GM19043 (cell line): ENCODE results near the gene ITGA7.

Source experiments
- ATAC-seq: cut with Tn5 transposase; IDR thresholded peaks from one replicate; pipeline ENCODE4 v1.9.1; 2021; ENCODE audit warnings: low read depth; ENCODE audit not compliant: unreplicated experiment

Gene ITGA7

DNA sequence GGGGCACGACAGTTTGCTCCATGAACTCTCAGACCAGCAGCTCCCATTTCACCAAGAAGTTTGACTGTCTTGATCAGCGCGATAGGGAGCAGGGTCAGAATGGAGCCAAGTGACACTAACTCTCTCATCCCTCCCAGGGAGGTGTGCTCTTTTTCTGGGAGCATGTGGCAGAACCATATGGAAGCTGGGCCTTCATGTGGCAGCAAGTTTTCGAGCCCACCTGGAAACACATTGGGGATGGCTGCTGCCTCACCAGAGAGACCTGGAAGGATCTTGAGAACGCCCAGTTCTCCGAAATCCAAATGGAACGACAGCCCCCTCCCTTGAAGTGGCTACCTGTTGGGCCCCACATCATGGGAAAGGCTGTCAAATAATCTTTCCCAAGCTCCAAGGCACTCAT is 24.0 kb downstream of the ITGA7 start:
- ATAC-seq, result no peak

GRCh38 chr12:55682087-55682796 is 25.5 kb downstream of the ITGA7 start:
- ATAC-seq, result no peak

DNA sequence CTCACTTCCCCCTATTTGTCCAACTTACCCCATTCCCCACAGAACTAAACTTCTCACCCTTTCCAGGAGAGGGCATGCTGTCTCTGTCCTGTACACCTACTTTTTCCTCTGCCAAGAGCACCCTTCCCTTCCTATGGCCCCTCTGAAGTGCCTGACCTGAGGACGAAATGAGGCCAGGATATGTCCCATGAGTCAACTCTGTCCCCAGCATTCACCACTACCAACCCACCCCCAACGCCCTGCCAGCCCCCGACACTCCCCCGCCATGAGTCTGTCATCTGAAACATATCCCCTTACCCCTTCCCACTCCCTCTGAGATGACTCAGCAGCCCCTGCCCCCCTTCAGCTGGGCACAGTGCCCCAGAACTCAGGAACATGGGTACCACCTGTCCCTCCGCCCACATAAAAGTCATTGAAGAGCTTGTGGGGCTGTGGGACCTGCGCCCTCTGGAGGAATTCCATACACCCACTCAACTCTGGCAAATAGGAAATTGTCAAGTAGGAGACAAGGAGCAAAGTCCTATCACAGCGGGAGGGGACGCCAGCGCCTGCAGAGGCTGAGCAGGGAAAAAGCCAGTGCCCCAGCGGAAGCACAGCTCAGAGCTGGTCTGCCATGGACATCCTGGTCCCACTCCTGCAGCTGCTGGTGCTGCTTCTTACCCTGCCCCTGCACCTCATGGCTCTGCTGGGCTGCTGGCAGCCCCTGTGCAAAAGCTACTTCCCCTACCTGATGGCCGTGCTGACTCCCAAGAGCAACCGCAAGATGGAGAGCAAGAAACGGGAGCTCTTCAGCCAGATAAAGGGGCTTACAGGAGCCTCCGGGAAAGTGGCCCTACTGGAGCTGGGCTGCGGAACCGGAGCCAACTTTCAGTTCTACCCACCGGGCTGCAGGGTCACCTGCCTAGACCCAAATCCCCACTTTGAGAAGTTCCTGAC is 26.3 kb downstream of the ITGA7 start:
- ATAC-seq, result no peak

DNA sequence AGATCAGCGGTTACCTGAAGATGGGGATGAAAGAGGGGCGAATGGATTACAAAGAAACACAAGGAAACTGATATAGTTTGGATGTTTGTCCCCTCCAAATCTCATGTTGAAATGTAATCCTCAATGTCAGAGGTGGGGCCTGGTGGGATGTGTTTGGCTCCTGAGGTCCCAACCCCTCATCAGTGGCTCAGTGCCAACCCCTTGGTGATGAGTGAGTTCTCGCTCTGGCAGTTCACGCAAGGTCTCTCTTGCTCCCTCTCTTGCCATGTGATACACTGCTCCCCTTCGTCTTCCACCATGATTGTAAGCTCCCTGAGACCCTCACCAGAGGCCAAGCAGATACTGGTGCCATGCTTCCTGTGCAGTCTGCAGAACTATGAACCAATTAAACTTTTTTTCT is 28.0 kb downstream of the ITGA7 start:
- ATAC-seq, result no peak

GRCh38 chr12:55676707-55677106 is 31.0 kb downstream of the ITGA7 start:
- no peak for ATAC-seq

- no peak for ATAC-seq
Observed at GRCh38 chr12:55675666-55676065, 32.0 kb downstream of the ITGA7 start.

DNA sequence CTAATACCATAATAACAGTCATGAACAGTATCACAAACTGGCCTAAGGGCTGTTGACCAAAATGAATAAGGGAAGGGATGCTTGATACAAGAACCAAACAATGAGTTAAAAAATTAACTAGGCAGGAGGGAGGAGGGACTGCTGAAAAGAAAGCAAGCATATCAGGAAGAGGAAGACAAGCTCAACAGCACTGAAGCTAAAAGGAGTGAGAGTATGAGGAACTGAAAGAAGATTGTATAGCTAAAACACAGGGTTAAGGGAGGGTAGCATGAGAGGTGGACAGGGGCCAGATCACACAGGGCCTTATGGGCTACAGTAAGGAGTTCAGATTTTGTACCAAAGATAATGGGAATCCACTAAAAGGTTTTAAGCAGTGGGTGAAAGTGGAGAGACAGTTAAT is 34.1 kb downstream of the ITGA7 start:
- ATAC-seq, result peak; percentile 100

- no peak for ATAC-seq
Observed at GRCh38 chr12:55671746-55672145, 36.0 kb downstream of the ITGA7 start.

GRCh38 chr12:55670276-55670675 is 37.4 kb downstream of the ITGA7 start:
- no peak for ATAC-seq

DNA sequence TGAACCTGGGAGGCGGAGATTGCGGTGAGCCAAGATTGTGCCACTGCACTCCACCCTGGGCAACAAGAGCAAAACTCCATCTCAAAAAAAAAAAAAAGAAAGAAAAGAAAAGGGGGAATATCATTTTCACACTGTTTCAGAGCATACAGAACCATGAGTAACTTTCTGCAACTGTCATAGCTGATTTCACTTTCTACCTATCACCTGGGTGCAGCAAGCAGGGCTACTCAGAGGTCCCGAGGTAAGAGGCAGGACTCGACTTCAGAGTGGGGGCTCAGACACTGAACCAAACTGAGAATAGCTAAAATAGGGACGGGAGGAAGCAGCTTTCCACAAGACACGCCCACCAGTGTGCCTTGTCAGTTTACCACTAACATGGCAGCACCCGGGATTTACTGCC is 41.2 kb downstream of the ITGA7 start:
- ATAC-seq, result no peak

DNA sequence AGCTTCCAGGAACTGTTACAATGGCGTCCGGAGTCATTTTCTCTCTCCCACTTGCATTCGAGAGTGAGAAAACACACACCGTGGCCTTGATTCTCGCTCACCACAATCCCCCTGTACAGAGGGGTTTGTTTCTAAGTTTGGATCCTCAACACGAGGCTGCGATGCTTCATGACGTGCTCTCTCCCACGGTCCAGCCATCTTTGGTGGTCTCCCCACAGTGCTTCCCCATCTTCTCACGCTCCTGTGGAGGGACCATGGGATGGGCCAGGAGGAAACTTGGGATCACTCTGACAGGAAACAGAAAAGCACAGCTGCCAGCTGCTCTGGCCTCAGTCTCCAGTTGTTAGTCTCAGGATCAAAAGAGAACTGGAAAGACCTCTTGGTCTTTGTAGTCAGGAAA is 42.9 kb downstream of the ITGA7 start:
- ATAC-seq, result no peak

DNA sequence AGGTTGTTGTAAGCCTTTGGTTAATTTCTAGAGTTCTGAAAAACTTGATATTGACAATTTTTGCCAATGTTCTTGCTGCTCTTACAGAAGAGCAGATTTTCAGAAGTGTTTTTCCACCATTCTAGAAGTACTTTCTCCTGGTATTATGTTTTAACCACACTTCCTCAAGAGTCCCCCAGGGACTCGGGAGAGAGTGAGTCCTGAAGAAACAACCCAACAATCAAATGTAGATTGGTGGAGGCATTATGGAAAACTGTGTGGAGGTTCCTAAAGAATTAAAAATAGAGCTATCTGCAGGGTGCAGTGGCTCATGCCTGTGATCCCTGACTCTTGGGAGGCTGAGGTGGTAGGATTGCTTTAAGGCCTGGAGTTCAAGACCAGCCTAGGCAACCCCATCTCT is 44.3 kb downstream of the ITGA7 start:
- ATAC-seq, result no peak

DNA sequence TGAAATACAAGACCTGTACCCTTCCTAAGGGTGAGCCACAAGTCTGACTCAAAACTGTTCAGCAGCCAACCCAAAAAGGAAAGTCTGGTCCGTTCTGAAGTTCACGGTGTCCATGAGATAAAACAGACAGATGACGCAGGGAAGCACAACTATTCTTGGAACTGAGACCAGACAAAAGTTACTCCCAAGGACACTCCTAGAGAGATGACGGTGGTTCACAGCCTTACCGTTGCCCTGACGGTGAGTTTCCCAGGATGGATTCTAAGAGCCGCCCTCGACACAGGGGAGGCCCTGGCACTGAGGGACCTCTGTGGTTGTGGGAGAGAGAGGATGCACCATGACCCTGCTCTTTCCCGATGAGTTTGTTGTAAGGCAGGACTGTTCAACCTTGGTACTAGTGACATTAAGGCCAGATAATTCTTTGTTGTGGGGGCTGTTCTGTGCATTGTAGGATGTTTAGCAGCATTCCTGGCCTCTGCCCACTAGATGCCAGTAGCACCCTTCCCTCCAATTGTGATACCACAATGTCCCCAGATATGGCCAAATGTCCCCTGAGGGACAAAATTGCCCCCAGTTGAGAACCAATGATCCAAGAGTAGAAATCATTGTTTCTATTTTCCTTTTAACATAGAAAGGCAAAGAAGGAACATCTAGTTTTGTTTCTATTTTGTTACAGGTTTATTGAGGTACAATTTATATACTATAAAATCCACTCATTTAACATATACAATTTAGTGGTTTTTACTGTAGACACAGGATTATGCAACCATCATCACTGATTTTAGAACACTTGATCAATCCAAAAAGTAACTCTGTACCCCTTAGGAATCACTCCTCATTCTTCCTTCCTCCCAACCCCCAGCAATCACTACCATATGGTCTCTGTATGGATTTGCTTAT is 48.0 kb downstream of the ITGA7 start:
- ATAC-seq, result no peak

DNA sequence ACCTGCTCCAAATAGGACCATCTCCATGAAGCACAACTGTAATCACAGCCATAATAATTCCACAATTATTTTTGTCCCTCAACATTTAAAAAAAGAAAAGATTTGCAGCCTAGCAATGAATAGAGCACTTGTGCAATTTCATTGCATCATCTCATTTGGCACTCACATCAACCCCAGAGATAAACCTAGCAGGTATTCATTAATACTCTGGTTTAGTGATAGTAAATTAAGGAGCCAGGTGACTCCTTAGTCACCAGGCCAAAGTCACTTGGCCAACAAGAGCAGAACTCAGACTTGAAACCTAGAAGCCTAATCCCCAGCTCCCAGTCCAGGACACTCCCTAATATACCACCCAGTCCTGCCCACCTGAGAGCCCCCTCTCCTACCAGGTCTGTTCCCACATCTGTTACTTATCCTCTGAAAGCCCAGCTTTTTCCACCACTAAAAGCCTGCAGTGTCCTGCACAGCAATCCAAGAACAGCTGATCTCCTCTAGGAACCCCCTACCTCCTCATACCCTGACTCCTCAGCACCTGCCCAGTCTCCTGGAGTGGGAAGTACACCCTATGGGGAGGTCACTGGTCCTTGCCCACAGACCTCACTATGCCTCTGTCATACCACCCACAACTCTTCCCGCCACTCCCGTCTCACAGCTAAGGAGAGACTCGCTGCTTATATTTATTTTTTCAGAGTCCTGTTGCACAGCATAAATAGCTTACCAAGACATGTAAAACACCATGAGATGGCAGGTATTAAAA is 48.9 kb downstream of the ITGA7 start:
- no peak for ATAC-seq

DNA sequence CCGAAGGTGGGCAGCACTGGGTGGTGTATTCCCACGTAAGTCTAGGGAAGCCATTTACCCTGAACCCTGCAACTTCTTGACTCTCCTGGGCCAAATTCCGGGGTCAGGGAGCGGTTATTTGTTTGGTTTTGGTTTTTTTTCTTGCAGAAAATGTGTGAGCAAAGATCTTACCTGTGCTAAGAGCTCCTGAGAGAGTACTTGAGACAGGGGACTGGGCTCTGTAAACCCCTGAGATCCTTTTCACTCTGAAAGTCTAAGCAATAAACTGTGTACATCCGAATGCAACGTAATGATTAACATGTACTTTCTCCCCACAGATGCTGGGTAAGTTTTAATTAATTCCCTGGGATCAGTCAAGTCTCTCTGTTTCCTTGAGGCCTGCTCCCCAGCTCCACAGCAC is 49.5 kb downstream of the ITGA7 start:
- ATAC-seq, result no peak

GRCh38 chr12:55657212-55657611 is 50.5 kb downstream of the ITGA7 start:
- ATAC-seq, result no peak

DNA sequence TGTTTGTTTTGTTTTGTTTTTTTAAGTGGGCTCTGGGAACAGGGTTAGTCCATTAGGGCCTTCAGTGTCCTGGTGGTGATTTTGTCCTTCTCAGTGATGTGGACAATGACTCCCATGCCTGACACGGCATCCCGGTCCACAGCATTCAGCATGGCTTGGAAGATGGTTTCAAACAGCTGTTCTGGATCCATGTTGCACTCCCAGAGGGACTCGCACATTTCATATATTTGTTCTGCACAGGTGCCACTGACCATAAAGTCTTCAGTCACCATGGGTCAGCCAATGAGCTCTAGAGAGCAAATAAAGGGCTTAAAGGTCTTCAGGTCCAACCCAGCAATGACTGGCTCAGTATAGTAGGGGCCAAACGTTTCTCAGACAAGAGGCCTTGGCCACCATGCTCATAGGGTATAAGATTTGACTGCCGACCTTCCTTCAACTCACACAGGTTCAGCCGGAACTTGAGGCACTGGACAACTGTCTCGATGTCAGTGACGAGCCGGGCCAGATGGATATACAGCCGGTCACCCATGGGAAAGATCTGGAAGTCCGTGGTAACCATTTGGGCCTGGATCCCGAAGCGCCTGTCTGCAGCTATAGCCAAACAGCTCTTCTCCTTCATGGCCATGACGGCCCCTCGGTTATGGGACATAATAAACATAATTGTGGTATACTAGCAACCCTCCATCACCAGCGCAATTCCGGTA is 53.0 kb downstream of the ITGA7 start:
- no peak for ATAC-seq

DNA sequence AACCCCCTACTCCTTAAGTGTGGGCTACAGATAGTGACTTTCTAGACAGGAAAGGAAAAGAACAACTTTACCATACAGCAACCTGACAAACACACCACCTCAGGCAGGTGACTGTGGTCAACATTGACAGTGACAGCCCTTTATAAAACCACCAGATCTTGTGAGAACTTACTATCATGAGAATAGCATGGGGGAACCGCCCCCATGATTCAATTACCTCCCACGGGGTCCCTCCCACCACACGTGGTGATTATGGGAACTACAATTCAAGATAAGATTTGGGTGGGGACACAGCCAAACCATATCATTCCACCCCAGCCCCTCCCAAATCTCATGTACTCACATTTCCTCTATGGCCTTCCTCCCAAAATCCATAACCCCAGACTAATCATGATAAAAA is 54.7 kb downstream of the ITGA7 start:
- ATAC-seq, result no peak

GRCh38 chr12:55652352-55652751 is 55.4 kb downstream of the ITGA7 start:
- no peak for ATAC-seq

DNA sequence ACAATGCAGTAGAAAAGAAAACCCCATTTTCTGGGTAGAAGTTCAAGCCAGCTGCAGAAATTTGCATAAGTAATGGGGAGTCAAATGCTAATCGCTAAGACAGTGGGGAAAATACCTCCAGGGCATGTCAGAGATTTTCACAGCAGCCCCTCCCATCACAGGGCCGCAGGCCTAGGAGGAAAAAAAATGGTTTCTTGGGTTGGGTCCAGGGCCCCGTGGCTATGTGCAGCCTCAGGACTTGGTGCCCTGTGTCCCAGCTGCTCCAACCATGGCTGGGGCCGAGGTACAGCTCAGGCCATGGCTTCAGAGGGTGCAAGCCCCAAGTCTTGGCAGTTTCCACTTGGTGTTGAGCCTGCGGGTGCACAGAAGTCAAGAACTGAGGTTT is 56.4 kb downstream of the ITGA7 start:
- no peak for ATAC-seq
